KMS-11 (cell line): ENCODE data around the gene BCL2L1.

Source experiments
- H2AFZ ChIP-seq: fragments of 200-600 bp; sonication (generic); 2 replicates; pipeline ENCODE4 v1.6.1; 2016; ENCODE audit warnings: antibody characterized with exemption, mixed run types, low read depth
- H3K27ac ChIP-seq: fragments of 200-600 bp; sonication (generic); 2 replicates; pipeline ENCODE4 v1.6.1; 2016; ENCODE audit warnings: mild to moderate bottlenecking, mixed run types
- H3K27me3 ChIP-seq: fragments of 200-600 bp; sonication (generic); 2 replicates; pipeline ENCODE4 v1.6.1; 2017; ENCODE audit warnings: mild to moderate bottlenecking, low read depth, mixed run types, moderate library complexity; ENCODE audit not compliant: insufficient read depth
- H3K36me3 ChIP-seq: fragments of 200-600 bp; sonication (generic); 2 replicates; pipeline ENCODE4 v1.6.1; 2017; ENCODE audit warnings: mild to moderate bottlenecking, mixed run types; ENCODE audit not compliant: insufficient read depth
- H3K4me1 ChIP-seq: fragments of 200-600 bp; sonication (generic); 2 replicates; pipeline ENCODE4 v1.6.1; 2016; ENCODE audit warnings: mild to moderate bottlenecking, low read depth, mixed run types; ENCODE audit not compliant: poor library complexity, severe bottlenecking
- H3K4me2 ChIP-seq: fragments of 200-600 bp; sonication (generic); 2 replicates; pipeline ENCODE4 v1.7.0; 2016; ENCODE audit warnings: mild to moderate bottlenecking, mixed run types
- H3K4me3 ChIP-seq: fragments of 200-600 bp; sonication (generic); IDR thresholded peaks from 2 replicates; pipeline ENCODE4 v1.6.1; 2017; ENCODE audit warnings: low read depth, low read length, mixed read lengths; ENCODE audit not compliant: insufficient read depth
- H3K79me2 ChIP-seq: fragments of 200-600 bp; sonication (generic); 2 replicates; pipeline ENCODE4 v1.6.1; 2016; ENCODE audit warnings: low read depth, mixed run types; ENCODE audit not compliant: insufficient read depth
- H3K9ac ChIP-seq: fragments of 200-600 bp; sonication (generic); 2 replicates; pipeline ENCODE4 v1.6.1; 2016; ENCODE audit warnings: mild to moderate bottlenecking, mixed run types
- H4K20me1 ChIP-seq: fragments of 200-600 bp; sonication (generic); 2 replicates; pipeline ENCODE4 v1.6.1; 2016; ENCODE audit warnings: mild to moderate bottlenecking, mixed run types; ENCODE audit not compliant: insufficient read depth
- TF ChIP-seq, protein P1 (sequence below): fragments of 200-600 bp; sonication (generic); conservative IDR thresholded peaks from 2 replicates; pipeline ENCODE4 v1.6.1; 2017; ENCODE audit warnings: low read depth, mild to moderate bottlenecking, antibody characterized with exemption, low read length, moderate library complexity, mixed read lengths

BCL2L1 gene

DNA sequence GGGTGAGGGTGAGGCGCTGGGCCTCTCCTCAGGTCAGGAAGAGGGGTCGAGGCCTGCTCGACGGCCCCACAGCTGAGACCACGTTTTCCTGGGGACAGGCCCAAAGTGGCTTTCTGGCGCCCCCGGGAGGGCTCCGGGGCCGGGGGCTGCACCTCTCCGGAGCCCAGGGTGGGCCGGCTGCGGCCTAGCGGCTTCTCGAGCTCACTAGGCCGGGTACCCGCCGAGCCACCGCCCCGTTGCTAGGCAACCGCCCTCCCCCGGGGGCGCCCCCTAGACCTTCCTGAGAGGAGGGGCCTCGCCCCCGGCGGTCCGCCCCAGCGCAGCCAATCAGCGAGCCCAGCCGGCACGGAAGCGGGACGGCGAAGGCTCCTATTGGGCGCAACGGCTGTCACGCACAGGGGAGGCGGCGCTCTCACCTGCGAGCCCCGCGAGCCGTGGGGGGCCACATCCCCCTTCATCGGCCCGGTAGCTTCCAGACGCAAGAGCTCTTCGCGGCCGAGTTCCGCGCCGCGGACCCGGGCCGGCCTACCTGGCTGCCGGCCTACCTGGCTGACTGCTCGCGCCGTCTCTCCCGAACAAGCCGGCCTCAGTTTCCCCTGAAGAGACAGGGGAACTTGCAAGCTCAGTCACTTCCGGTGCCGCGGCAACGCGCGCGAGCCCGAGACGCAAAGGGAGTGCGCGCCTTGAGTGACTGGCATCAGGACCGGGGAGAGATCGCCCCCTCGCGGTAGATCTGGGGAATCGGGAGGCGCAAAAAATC lies 831 bp upstream of the BCL2L1 start:
- peak overlapping the region; percentile 97 for H3K9ac ChIP-seq
- peak overlapping the region; percentile 80 for H2AFZ ChIP-seq
- peaks cover 41% of the 10 kb centered on the region for H3K4me1 ChIP-seq
- no peaks in the 10 kb centered on the region for H3K27me3 ChIP-seq
- no peaks in the 10 kb centered on the region for H4K20me1 ChIP-seq
- H3K27ac ChIP-seq, result peak overlapping the region; percentile 93
- H3K4me2 ChIP-seq, result peak overlapping the region; percentile 71
- no peaks in the 10 kb centered on the region; the same call in 1 of the 2 replicates for H3K36me3 ChIP-seq
- peaks cover 46% of the 10 kb centered on the region; the same call in 1 of the 2 replicates for H3K79me2 ChIP-seq
- peak overlapping the region; percentile 58 for H3K4me3 ChIP-seq
- TF ChIP-seq, protein P1, sequence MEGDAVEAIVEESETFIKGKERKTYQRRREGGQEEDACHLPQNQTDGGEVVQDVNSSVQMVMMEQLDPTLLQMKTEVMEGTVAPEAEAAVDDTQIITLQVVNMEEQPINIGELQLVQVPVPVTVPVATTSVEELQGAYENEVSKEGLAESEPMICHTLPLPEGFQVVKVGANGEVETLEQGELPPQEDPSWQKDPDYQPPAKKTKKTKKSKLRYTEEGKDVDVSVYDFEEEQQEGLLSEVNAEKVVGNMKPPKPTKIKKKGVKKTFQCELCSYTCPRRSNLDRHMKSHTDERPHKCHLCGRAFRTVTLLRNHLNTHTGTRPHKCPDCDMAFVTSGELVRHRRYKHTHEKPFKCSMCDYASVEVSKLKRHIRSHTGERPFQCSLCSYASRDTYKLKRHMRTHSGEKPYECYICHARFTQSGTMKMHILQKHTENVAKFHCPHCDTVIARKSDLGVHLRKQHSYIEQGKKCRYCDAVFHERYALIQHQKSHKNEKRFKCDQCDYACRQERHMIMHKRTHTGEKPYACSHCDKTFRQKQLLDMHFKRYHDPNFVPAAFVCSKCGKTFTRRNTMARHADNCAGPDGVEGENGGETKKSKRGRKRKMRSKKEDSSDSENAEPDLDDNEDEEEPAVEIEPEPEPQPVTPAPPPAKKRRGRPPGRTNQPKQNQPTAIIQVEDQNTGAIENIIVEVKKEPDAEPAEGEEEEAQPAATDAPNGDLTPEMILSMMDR, result peak; percentile 95

DNA sequence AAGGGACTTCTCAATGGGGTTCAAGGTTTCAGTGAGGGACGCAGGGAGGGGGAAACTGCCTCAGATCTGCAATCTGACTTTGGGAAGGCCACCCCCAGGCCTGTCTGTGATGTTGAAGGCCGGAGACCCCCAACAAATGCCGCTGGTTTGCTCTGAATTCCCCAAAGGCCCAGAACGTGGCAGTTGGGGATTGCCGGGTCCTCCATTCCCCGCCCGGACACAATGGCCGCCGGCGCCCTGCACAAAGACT lies 326 bp upstream of the BCL2L1 start:
- peaks cover 46% of the 10 kb centered on the region for H3K4me1 ChIP-seq
- H2AFZ ChIP-seq, result peak overlapping the region; percentile 80
- peak overlapping the region; percentile 71 for H3K4me2 ChIP-seq
- H4K20me1 ChIP-seq, result no peaks in the 10 kb centered on the region
- peak overlapping the region; percentile 93 for H3K27ac ChIP-seq
- TF ChIP-seq, protein P1, result peak; percentile 3; the same call in 1 of the 2 replicates
- peaks cover 49% of the 10 kb centered on the region; the same call in 1 of the 2 replicates for H3K79me2 ChIP-seq
- H3K27me3 ChIP-seq, result no peaks in the 10 kb centered on the region
- H3K4me3 ChIP-seq, result peak overlapping the region; percentile 58
- peak overlapping the region; percentile 97 for H3K9ac ChIP-seq
- H3K36me3 ChIP-seq, result no peaks in the 10 kb centered on the region; the same call in 1 of the 2 replicates

DNA sequence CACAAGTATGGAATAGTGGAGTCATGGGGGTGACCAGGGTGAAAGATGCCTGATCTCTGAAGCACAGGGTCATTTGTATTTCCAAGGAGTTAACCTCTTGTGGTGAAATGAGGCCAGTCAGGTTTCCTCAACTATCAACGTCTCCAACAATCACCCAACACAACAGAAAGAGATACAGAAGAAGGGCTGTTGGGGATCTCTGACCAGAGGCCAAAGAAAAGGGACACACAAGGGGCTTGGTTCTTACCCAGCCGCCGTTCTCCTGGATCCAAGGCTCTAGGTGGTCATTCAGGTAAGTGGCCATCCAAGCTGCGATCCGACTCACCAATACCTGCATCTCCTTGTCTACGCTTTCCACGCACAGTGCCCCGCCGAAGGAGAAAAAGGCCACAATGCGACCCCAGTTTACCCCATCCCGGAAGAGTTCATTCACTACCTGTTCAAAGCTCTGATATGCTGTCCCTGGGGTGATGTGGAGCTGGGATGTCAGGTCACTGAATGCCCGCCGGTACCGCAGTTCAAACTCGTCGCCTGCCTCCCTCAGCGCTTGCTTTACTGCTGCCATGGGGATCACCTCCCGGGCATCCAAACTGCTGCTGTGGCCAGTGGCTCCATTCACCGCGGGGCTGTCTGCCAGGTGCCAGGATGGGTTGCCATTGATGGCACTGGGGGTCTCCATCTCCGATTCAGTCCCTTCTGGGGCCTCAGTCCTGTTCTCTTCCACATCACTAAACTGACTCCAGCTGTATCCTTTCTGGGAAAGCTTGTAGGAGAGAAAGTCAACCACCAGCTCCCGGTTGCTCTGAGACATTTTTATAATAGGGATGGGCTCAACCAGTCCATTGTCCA lies 1.0 kb downstream of the BCL2L1 start:
- no peaks in the 10 kb centered on the region for H3K27me3 ChIP-seq
- peaks cover 60% of the 10 kb centered on the region for H3K4me1 ChIP-seq
- H3K4me2 ChIP-seq, result peak overlapping the region; percentile 71
- H3K9ac ChIP-seq, result no peak overlapping the region; the same call in 1 of the 2 replicates
- H3K4me3 ChIP-seq, result no peak overlapping the region
- TF ChIP-seq, protein P1, result no peak
- H4K20me1 ChIP-seq, result no peaks in the 10 kb centered on the region
- no peak overlapping the region for H2AFZ ChIP-seq
- peaks cover 62% of the 10 kb centered on the region; the same call in 1 of the 2 replicates for H3K79me2 ChIP-seq
- H3K36me3 ChIP-seq, result no peaks in the 10 kb centered on the region; the same call in 1 of the 2 replicates
- no peak overlapping the region for H3K27ac ChIP-seq

DNA sequence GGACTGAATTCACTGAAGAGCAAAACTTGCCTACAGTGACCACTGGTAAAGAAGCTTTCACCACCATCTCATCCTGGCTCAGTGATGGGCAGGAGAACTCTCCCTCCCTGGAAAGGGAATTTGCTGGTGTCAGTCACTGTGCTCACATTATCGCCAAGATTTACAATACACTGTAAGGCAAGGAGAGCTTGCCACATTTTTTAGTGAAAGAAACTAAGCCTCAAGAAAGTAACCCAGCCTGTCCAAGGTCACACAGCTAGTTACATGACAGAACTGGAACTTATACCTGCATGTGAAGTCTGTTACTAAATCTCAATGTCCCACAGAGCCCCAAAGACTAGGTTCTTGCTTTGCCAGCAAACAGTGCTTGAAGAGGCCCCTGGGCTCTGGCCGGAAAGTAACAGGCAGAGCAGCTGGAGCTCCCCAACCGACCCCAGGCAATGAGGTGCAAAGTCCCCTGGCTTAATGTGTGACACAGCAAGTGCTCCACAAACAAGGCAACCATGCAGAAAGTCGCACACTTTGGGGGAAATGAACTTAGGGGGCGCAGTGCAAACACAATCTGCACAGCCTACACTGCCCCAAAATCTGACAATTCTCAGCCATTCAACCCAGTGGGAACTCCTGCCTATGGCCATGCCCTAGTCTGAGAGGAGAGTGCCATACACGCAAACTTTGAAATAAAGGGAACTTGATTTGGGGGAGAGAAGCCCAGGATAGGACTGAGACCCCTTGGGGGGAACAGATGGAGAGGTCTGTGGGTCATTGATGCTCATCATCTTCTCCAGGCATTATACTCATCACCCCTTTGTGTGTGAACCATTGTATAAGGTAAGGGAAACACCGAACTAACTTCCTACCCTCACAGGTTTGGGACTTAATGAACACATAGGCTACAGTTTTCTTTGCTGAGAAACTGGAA lies 1.9 kb downstream of the BCL2L1 start:
- Histone ChIP-seq H3K27me3 (no peaks in the 10 kb centered on the region), H2AFZ (no peak overlapping the region), H3K4me3 (no peak overlapping the region), H3K79me2 (peaks cover 70% of the 10 kb centered on the region; the same call in 1 of the 2 replicates), H4K20me1 (no peaks in the 10 kb centered on the region), H3K27ac (no peak overlapping the region), H3K36me3 (no peaks in the 10 kb centered on the region; the same call in 1 of the 2 replicates), H3K4me1 (peaks cover 68% of the 10 kb centered on the region), H3K4me2 (peak overlapping the region; percentile 71), H3K9ac (no peak overlapping the region)
- TF ChIP-seq, protein P1, result no peak
